Activated T-helper 2 cell treated with anti-CD3 and anti-CD28 coated beads, Interferon-gamma antibody, Interleukin-2, Interleukin-4, amounts not matched to agents 10 μg/mL and 5 μg/mL and 100 μg/mL, durations not matched to agents 14 hours and 24 hours and 36 hours (primary cell): ENCODE data around the gene VPS45. TPM values are rescaled to one million over a fixed set of nuclear protein-coding genes. Genes with fewer than 3 reads are reported as not detected.
"Not testable (repeated sequence)": the region's sequence is repeated elsewhere in the genome, so short reads cannot be mapped to it uniquely, and the experiment has no call there.

Experiments
- DNase-seq: peaks from one replicate; pipeline ENCODE4 v3.0.0; 2021; ENCODE audit warnings: low spot score
- H3K27ac Mint-ChIP-seq: one replicate; pipeline ENCODE4 v1.8.0; 2021; ENCODE audit warnings: mixed read lengths
- H3K27me3 Mint-ChIP-seq: one replicate; pipeline ENCODE4 v1.8.0; 2021; ENCODE audit warnings: low read depth, mixed read lengths
- H3K36me3 Mint-ChIP-seq: one replicate; pipeline ENCODE4 v1.8.0; 2021; ENCODE audit warnings: low read depth, mixed read lengths
- H3K4me1 Mint-ChIP-seq: one replicate; pipeline ENCODE4 v1.8.0; 2021; ENCODE audit warnings: low read depth, mixed read lengths
- H3K4me3 Mint-ChIP-seq: one replicate; pipeline ENCODE4 v1.8.0; 2021; ENCODE audit warnings: low read depth, mild to moderate bottlenecking, moderate library complexity, mixed read lengths
- H3K9me3 Mint-ChIP-seq: one replicate; pipeline ENCODE4 v1.8.0; 2021; ENCODE audit warnings: mixed read lengths
- intact Hi-C: fragments of 100-400 bp; cut with micrococcal nuclease; formaldehyde crosslinking; loops from one replicate; pipeline ENCODE4 v1.15.1; 2023
- total RNA-seq: library from RNA; stranded (reverse); gene quantifications from 2 replicates; pipeline ENCODE4 v1.2.3, GENCODE V29; 2022

VPS45 gene
- total RNA-seq, 1 donor from 2014 or later: 21.9 TPM

DNA sequence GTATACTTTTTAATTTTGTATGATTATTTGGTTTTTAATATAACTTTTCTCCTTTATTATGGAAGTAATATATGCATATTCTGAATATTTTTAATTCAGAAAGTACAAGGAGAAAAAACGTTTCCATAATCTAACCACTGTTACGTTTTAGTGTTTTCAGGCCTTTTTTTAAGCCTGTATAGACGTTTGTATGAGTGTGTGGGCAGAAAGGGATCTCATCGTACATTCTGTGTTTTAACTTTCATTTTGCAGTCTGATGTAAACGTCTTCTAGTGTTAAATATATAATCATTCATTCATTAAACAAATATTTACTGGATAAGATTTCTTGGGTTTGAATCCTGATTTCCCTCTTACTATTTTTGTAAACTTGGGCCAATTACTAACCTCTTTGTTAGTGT, 44.1 kb downstream of the VPS45 start:
- Mint-ChIP-seq H3K4me3 (peak overlapping the region; percentile 27), H3K9me3 (peaks cover 22% of the 10 kb centered on the region), H3K27me3 (no peaks in the 10 kb centered on the region), H3K4me1 (peaks cover 48% of the 10 kb centered on the region), H3K27ac (peak overlapping the region; percentile 29), H3K36me3 (peaks cover 46% of the 10 kb centered on the region)
- intact Hi-C loops: loop anchor here (2.0 to 10.0 kb wide), 2 partner anchors 37 to 953 kb away; partner anchors contain the start of genes MLLT11 and PLEKHO1
- DNase-seq: no peak

- Mint-ChIP-seq H3K4me1 (peaks cover 19% of the 10 kb centered on the region), H3K27me3 (no peaks in the 10 kb centered on the region), H3K36me3 (peaks cover 43% of the 10 kb centered on the region), H3K4me3 (no peak overlapping the region), H3K27ac (no peak overlapping the region), H3K9me3 (peaks cover 22% of the 10 kb centered on the region)
- no peak for DNase-seq
- intact Hi-C loops: loop anchor here (10.0 kb wide), 1 partner anchor 950 kb away; the partner anchor contains the start of gene MLLT11
These were observed 47.5 kb downstream of the VPS45 start for GRCh38 chr1:150115121-150115520.

DNA sequence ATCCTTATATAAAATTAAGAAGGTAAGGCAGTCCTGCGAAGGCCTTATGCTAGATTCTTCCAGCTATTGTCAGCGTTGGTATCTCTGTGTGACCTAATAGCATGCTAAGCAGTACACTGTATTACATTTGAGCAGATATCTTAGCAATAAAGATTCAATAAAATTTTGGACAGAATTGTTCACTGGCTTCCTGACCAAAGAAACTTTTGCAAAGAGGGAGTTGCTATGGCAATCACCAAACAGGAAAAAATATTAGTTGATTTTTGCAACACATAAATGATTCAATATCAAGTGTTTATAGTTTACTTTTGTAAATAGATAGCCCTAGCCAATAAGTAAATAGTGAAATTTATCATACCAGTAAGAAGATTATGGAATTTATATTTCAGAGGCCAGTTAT, 51.1 kb downstream of the VPS45 start:
- intact Hi-C loops: loop anchor here (10.0 kb wide), 1 partner anchor 946 kb away; the partner anchor contains the start of gene MLLT11
- no peak for DNase-seq
- peaks cover 21% of the 10 kb centered on the region for H3K9me3 Mint-ChIP-seq
- H3K27me3 Mint-ChIP-seq: no peaks in the 10 kb centered on the region
- H3K4me1 Mint-ChIP-seq: peaks cover 5% of the 10 kb centered on the region
- H3K27ac Mint-ChIP-seq: no peak overlapping the region
- peaks cover 33% of the 10 kb centered on the region for H3K36me3 Mint-ChIP-seq
- H3K4me3 Mint-ChIP-seq: no peak overlapping the region

- no peaks in the 10 kb centered on the region for H3K27me3 Mint-ChIP-seq
- peaks cover 5% of the 10 kb centered on the region for H3K4me1 Mint-ChIP-seq
- H3K27ac Mint-ChIP-seq: no peak overlapping the region
- peaks cover 11% of the 10 kb centered on the region for H3K36me3 Mint-ChIP-seq
- no peak overlapping the region for H3K4me3 Mint-ChIP-seq
- no peaks in the 10 kb centered on the region for H3K9me3 Mint-ChIP-seq
- no peak for DNase-seq
- intact Hi-C loops: no loop called here
These were observed 53.8 kb downstream of the VPS45 start for GRCh38 chr1:150121236-150121862.

DNA sequence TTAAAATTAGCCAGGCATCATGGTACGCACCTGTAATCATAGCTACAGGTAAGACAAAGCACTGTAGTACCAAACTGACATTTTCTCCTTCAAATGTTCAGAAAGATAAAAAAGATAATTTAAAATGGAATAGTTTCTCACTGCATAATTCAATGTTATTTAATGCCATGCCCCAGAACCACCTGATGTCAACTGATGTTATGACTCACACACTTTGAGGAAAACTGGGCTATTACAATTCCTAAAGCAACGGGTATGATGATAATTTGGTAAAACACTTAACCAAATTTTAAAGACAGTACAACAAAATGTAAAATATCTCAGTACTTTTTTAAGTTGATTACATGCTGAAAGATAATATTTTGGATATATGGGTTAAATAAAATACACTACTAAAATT, 59.2 kb downstream of the VPS45 start:
- H3K4me3 Mint-ChIP-seq: no peak overlapping the region
- intact Hi-C loops: no loop called here
- no peak overlapping the region for H3K27ac Mint-ChIP-seq
- H3K4me1 Mint-ChIP-seq: peaks cover 4% of the 10 kb centered on the region
- H3K9me3 Mint-ChIP-seq: no peaks in the 10 kb centered on the region
- H3K27me3 Mint-ChIP-seq: no peaks in the 10 kb centered on the region
- DNase-seq: no peak
- peaks cover 8% of the 10 kb centered on the region for H3K36me3 Mint-ChIP-seq

GRCh38 chr1:150127464-150127863, 59.9 kb downstream of the VPS45 start:
- peaks cover 8% of the 10 kb centered on the region for H3K36me3 Mint-ChIP-seq
- no peak overlapping the region for H3K27ac Mint-ChIP-seq

GRCh38 chr1:150127868-150128267, 60.3 kb downstream of the VPS45 start:
- Mint-ChIP-seq H3K27me3 (no peaks in the 10 kb centered on the region), H3K4me1 (peaks cover 4% of the 10 kb centered on the region), H3K9me3 (no peaks in the 10 kb centered on the region), H3K27ac (no peak overlapping the region), H3K4me3 (no peak overlapping the region), H3K36me3 (peaks cover 7% of the 10 kb centered on the region)
- intact Hi-C loops: no loop called here
- no peak for DNase-seq

More at GRCh38 chr1:150127464-150127863, 59.9 kb downstream of the VPS45 start:
- Mint-ChIP-seq H3K27me3 (no peaks in the 10 kb centered on the region), H3K9me3 (no peaks in the 10 kb centered on the region), H3K4me1 (peaks cover 4% of the 10 kb centered on the region), H3K4me3 (no peak overlapping the region)
- no peak for DNase-seq
- intact Hi-C loops: no loop called here

- H3K27me3 Mint-ChIP-seq: no peaks in the 10 kb centered on the region
- DNase-seq: no peak
- intact Hi-C loops: no loop called here
- no peak overlapping the region for H3K4me3 Mint-ChIP-seq
- H3K9me3 Mint-ChIP-seq: no peaks in the 10 kb centered on the region
- peaks cover 4% of the 10 kb centered on the region for H3K4me1 Mint-ChIP-seq
- peaks cover 8% of the 10 kb centered on the region for H3K36me3 Mint-ChIP-seq
- no peak overlapping the region for H3K27ac Mint-ChIP-seq
These were observed 64.8 kb downstream of the VPS45 start for GRCh38 chr1:150132372-150132771.

GRCh38 chr1:150134537-150134936, 67.0 kb downstream of the VPS45 start:
- Mint-ChIP-seq H3K4me1 (no peaks in the 10 kb centered on the region), H3K4me3 (no peak overlapping the region), H3K27me3 (no peaks in the 10 kb centered on the region), H3K27ac (no peak overlapping the region), H3K9me3 (no peaks in the 10 kb centered on the region), H3K36me3 (peaks cover 6% of the 10 kb centered on the region)
- intact Hi-C loops: no loop called here
- DNase-seq: no peak

DNA sequence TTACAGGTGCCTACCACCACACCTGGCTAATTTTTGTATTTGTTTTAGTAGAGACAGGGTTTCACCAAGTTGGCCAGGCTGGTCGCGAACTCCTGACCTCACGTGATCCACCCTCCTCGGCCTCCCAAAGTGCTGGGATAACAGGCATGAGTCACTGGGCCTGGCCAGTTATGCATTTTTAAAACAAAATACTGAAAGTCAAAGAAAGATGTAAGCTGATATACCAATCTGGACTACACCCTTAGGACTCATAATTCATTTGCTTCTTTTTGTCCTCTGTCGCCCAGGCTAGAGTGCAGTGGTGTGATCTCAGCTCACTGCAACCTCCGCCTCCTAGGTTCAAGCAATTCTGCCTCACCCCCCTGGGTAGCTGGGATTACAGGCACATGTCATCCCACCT, 67.8 kb downstream of the VPS45 start:
- not testable (repeated sequence) for H3K9me3 Mint-ChIP-seq

GRCh38 chr1:150138044-150138443, 70.5 kb downstream of the VPS45 start:
- DNase-seq: no peak
- no peak overlapping the region for H3K4me3 Mint-ChIP-seq
- no peaks in the 10 kb centered on the region for H3K27me3 Mint-ChIP-seq
- no peaks in the 10 kb centered on the region for H3K9me3 Mint-ChIP-seq
- intact Hi-C loops: no loop called here
- no peak overlapping the region for H3K27ac Mint-ChIP-seq
- H3K36me3 Mint-ChIP-seq: peaks cover 6% of the 10 kb centered on the region
- H3K4me1 Mint-ChIP-seq: peaks cover 5% of the 10 kb centered on the region

More for the DNA sequence above, 67.8 kb downstream of the VPS45 start:
- H3K27me3 Mint-ChIP-seq, DNase-seq, H3K27ac Mint-ChIP-seq, intact Hi-C loops, H3K36me3 Mint-ChIP-seq, H3K4me3 Mint-ChIP-seq, H3K4me1 Mint-ChIP-seq: not testable (repeated sequence)

- H3K27me3 Mint-ChIP-seq: peaks cover 4% of the 10 kb centered on the region
- peaks cover 3% of the 10 kb centered on the region for H3K36me3 Mint-ChIP-seq
- intact Hi-C loops: no loop called here
- no peak overlapping the region for H3K27ac Mint-ChIP-seq
- no peak overlapping the region for H3K4me3 Mint-ChIP-seq
- H3K9me3 Mint-ChIP-seq: no peaks in the 10 kb centered on the region
- H3K4me1 Mint-ChIP-seq: peaks cover 15% of the 10 kb centered on the region
- DNase-seq: no peak
These were observed 73.9 kb downstream of the VPS45 start for GRCh38 chr1:150141452-150141851.

- Mint-ChIP-seq H3K4me3 (no peak overlapping the region), H3K36me3 (peaks cover 4% of the 10 kb centered on the region), H3K27ac (no peak overlapping the region), H3K4me1 (peaks cover 22% of the 10 kb centered on the region), H3K27me3 (peaks cover 10% of the 10 kb centered on the region), H3K9me3 (no peaks in the 10 kb centered on the region)
- no peak for DNase-seq
- intact Hi-C loops: no loop called here
These were observed 74.5 kb downstream of the VPS45 start for GRCh38 chr1:150142083-150142482.
